RPMI7951 (cell line): ENCODE results near the gene GSDME. TPM values are rescaled to one million over a fixed set of nuclear protein-coding genes. Genes with fewer than 3 reads are reported as not detected.

Source experiments
- DNase-seq: peaks from one replicate; pipeline ENCODE4 v3.0.0-alpha.2; 2012; ENCODE audit warnings: low read depth
- total RNA-seq: library from RNA; depleted of rRNA; stranded (reverse); fragments of >200 nt; shearing (Covaris generic); gene quantifications from 2 replicates; pipeline ENCODE4 v1.2.3, GENCODE V29; 2014; rRNA removed

The GSDME gene
- total RNA-seq, 1 experiment from 2014 or later: 20.2 TPM

- no peak for DNase-seq
Measured at GRCh38 chr7:24656608-24657007, 100.7 kb downstream of the GSDME start.

- DNase-seq: no peak
Measured at GRCh38 chr7:24654305-24654704, 103.0 kb downstream of the GSDME start.

- DNase-seq: peak; percentile 40
Measured at GRCh38 chr7:24653316-24654085, 103.8 kb downstream of the GSDME start.

- peak; percentile 17 for DNase-seq
Measured at GRCh38 chr7:24652251-24652939, 104.9 kb downstream of the GSDME start.

Other genes starting within 250 kb of the GSDME start
- 13.3 and 15.3 TPM in 2 replicates for gene PALS2, start 184.0 kb downstream of the GSDME start, total RNA-seq
- gene OSBPL3, start 222.7 kb upstream of the GSDME start, total RNA-seq: 35.0 and 39.4 TPM in 2 replicates